ENCODE measurements around the gene QKI.

DNA sequence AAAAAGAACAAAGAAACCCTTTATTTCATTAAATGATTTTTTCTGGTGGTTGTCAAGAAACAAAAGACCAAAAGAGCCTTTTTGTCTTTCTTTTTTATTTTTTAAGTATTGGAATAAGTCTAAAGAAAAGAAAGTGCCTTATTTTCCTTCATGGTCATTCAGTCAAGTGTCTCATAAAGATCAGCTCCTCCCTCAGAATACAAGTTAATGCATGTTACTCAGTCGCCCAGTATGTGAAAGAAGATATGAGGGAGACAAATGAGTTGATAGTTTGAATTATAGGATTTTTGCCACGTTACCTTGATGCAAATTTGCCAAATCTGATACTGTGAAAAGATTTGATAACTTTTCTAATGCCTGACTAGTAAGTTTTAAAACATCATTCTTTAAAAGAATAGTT is 157.2 kb downstream of the QKI start:
- TF ChIP-seq EZH2 (IDR thresholded peaks at IDR 0.05; ENCODE audit: low read length) = no peak
- TF ChIP-seq, protein P1, sequence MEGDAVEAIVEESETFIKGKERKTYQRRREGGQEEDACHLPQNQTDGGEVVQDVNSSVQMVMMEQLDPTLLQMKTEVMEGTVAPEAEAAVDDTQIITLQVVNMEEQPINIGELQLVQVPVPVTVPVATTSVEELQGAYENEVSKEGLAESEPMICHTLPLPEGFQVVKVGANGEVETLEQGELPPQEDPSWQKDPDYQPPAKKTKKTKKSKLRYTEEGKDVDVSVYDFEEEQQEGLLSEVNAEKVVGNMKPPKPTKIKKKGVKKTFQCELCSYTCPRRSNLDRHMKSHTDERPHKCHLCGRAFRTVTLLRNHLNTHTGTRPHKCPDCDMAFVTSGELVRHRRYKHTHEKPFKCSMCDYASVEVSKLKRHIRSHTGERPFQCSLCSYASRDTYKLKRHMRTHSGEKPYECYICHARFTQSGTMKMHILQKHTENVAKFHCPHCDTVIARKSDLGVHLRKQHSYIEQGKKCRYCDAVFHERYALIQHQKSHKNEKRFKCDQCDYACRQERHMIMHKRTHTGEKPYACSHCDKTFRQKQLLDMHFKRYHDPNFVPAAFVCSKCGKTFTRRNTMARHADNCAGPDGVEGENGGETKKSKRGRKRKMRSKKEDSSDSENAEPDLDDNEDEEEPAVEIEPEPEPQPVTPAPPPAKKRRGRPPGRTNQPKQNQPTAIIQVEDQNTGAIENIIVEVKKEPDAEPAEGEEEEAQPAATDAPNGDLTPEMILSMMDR (optimal IDR thresholded peaks at IDR 0.05 in 1 of 3, IDR thresholded peaks at IDR 0.05 in 1 of 3, conservative IDR thresholded peaks at IDR 0.05 in 1 of 3; ENCODE audit: extremely low read depth in 1 of 3, insufficient read depth in 2 of 3, low read length in 3 of 3) = no peak

Data from keratinocyte (primary cell).